A673 (cell line): ENCODE data around the gene CHAF1A. TPM values are rescaled to one million over a fixed set of nuclear protein-coding genes. Genes with fewer than 3 reads are reported as not detected.

Source experiments
- BruUV-seq: library from RNA; stranded (reverse); fragments of 400-500 nt; replicated peaks from 2 replicates; lab custom pipeline; 2021; lab: Mats Ljungman, UMichigan
- CTCF ChIA-PET: fragments of 300-600 bp; sonication (Branson Sonifier 250); formaldehyde crosslinking; loops from one replicate; lab custom pipeline; 2022; ENCODE audit warnings: antibody characterized with exemption; lab: Charles Lee
- POLR2A ChIA-PET: fragments of 300-600 bp; sonication (Branson Sonifier 250); formaldehyde crosslinking; loops from one replicate; lab custom pipeline; 2022; ENCODE audit warnings: antibody characterized with exemption; ENCODE audit not compliant: low non-redundant PET; lab: Charles Lee
- DNase-seq: peaks from one replicate; pipeline ENCODE4 v3.0.0-alpha.2; 2015; ENCODE audit warnings: low spot score
- H3K27ac ChIP-seq: fragments of 200-600 bp; sonication (generic); 2 replicates; pipeline ENCODE4 v1.5.1; 2016; ENCODE audit warnings: mixed run types, low read depth, mild to moderate bottlenecking, mixed read lengths, antibody characterized with exemption, low read length; ENCODE audit not compliant: poor library complexity, severe bottlenecking
- H3K27me3 ChIP-seq: fragments of 200-600 bp; sonication (generic); replicated peaks from 2 replicates; pipeline ENCODE4 v1.6.1; 2017; ENCODE audit warnings: mixed run types, low read depth, mild to moderate bottlenecking, mixed read lengths, antibody characterized with exemption, low read length; ENCODE audit not compliant: insufficient read depth, poor library complexity
- H3K36me3 ChIP-seq: fragments of 200-600 bp; sonication (generic); 2 replicates; pipeline ENCODE4 v1.6.1; 2016; ENCODE audit warnings: mixed run types, mild to moderate bottlenecking, mixed read lengths, antibody characterized with exemption, low read length; ENCODE audit not compliant: insufficient read depth, poor library complexity, severe bottlenecking
- H3K4me1 ChIP-seq: fragments of 200-600 bp; sonication (generic); 2 replicates; pipeline ENCODE4 v1.6.1; 2017; ENCODE audit warnings: mixed run types, mild to moderate bottlenecking, mixed read lengths, antibody characterized with exemption, low read length; ENCODE audit not compliant: insufficient read depth, poor library complexity, severe bottlenecking
- H3K4me3 ChIP-seq: fragments of 200-600 bp; sonication (generic); 2 replicates; pipeline ENCODE4 v1.5.1; 2016; ENCODE audit warnings: low read depth, mixed run types, mild to moderate bottlenecking, mixed read lengths, low read length; ENCODE audit not compliant: poor library complexity, severe bottlenecking
- H3K9me3 ChIP-seq: fragments of 200-600 bp; sonication (generic); 2 replicates; pipeline ENCODE4 v1.6.1; 2016; ENCODE audit warnings: mixed run types, low read depth, mild to moderate bottlenecking, mixed read lengths, antibody characterized with exemption, low read length; ENCODE audit not compliant: poor library complexity, severe bottlenecking
- CTCF ChIP-seq: fragments of 300-800, 200-600 bp; sonication (generic); conservative IDR thresholded peaks from 2 replicates; pipeline ENCODE4 v1.5.1; 2017; ENCODE audit warnings: low read depth, mild to moderate bottlenecking, antibody characterized with exemption, low read length, moderate library complexity, mixed read lengths
- EZH2 ChIP-seq: fragments of 200-600 bp; sonication (generic); IDR thresholded peaks from 2 replicates; pipeline ENCODE4 v1.6.1; 2017; ENCODE audit warnings: borderline replicate concordance, low read depth, mild to moderate bottlenecking, mixed read lengths, antibody characterized with exemption, low read length; ENCODE audit not compliant: poor library complexity, severe bottlenecking
- intact Hi-C: fragments of 100-400 bp; cut with micrococcal nuclease; formaldehyde crosslinking; loops from one replicate; pipeline ENCODE4 v1.10.0; 2022; ENCODE audit not compliant: unreplicated experiment
- total RNA-seq: library from RNA; stranded (reverse); gene quantifications from 2 replicates; pipeline ENCODE4 v1.2.3, GENCODE V29; 2021

The CHAF1A gene
- total RNA-seq, 1 experiment from 2014 or later = 115 TPM

GRCh38 chr19:4442819-4443146 lies 40.3 kb downstream of the CHAF1A start:
- ChIA-PET POLR2A (no interaction called here), CTCF (no interaction called here)
- Histone ChIP-seq H3K9me3 (no peaks in the 10 kb centered on the region), H3K4me3 (no peak overlapping the region), H3K27ac (no peak overlapping the region), H3K36me3 (peaks cover 67% of the 10 kb centered on the region), H3K27me3 (no peaks in the 10 kb centered on the region), H3K4me1 (no peaks in the 10 kb centered on the region)
- intact Hi-C loops = no loop called here
- TF ChIP-seq CTCF (no peak), EZH2 (no peak)
- no TSS peak for BruUV-seq
- no peak for DNase-seq

GRCh38 chr19:4443188-4443587 lies 40.7 kb downstream of the CHAF1A start:
- Histone ChIP-seq H3K4me3 (no peak overlapping the region), H3K27me3 (no peaks in the 10 kb centered on the region), H3K4me1 (no peaks in the 10 kb centered on the region), H3K9me3 (no peaks in the 10 kb centered on the region), H3K36me3 (peaks cover 68% of the 10 kb centered on the region), H3K27ac (no peak overlapping the region)
- ChIA-PET POLR2A (interaction anchor here (0.6 kb wide), 1 partner anchor 230 kb away, joined by 5 read pairs; no protein-coding TSS in a partner anchor), CTCF (no interaction called here)
- no peak for TF ChIP-seq EZH2
- TF ChIP-seq CTCF = no peak
- BruUV-seq = no TSS peak
- no peak for DNase-seq
- intact Hi-C loops = no loop called here

GRCh38 chr19:4443966-4444764 lies 41.7 kb downstream of the CHAF1A start:
- H3K36me3 ChIP-seq = peaks cover 74% of the 10 kb centered on the region
- CTCF ChIA-PET = no interaction called here
- DNase-seq = no peak
- POLR2A ChIA-PET = interaction anchor here (0.6 kb wide), 1 partner anchor 37 kb away, joined by 3 read pairs; no protein-coding TSS in a partner anchor
- no peaks in the 10 kb centered on the region for H3K9me3 ChIP-seq
- H3K27ac ChIP-seq = no peak overlapping the region
- no peaks in the 10 kb centered on the region for H3K4me1 ChIP-seq
- no peak overlapping the region for H3K4me3 ChIP-seq
- no peaks in the 10 kb centered on the region for H3K27me3 ChIP-seq
- intact Hi-C loops = no loop called here
- TF ChIP-seq CTCF (no peak), EZH2 (no peak)
- BruUV-seq = no TSS peak
